GM12878 (cell line): ENCODE results near the gene SOX5. TPM values are rescaled to one million over a fixed set of nuclear protein-coding genes. Genes with fewer than 3 reads are reported as not detected.

ENCODE experiments used
- ATAC-seq: fragments of 200-7000 bp; cut with Tn5 transposase; 3 replicates; pipeline ENCODE4 v1.9.1; 2020; ENCODE audit warnings: mild to moderate bottlenecking, moderate library complexity
- BruUV-seq: library from RNA; stranded (reverse); fragments of 400-500 nt; replicated peaks from 2 replicates; lab custom pipeline; 2021; lab: Mats Ljungman, UMichigan
- CTCF ChIA-PET: fragments of 300-600 bp; sonication (Branson Sonifier 250); formaldehyde crosslinking; extraction: SDS; loops from one replicate; lab custom pipeline; 2021; ENCODE audit warnings: inconsistent platforms; lab: Yijun Ruan, JAX
- POLR2A ChIA-PET: fragments of 350-600 bp; formaldehyde crosslinking; extraction: SDS; loops from one replicate; lab custom pipeline; 2021; ENCODE audit warnings: inconsistent platforms; lab: Charles Lee
- RAD21 ChIA-PET: fragments of 300-600 bp; sonication (Branson Sonifier 250); formaldehyde crosslinking; loops from one replicate; lab custom pipeline; 2023; ENCODE audit warnings: antibody characterized with exemption; ENCODE audit not compliant: unreplicated experiment; lab: Charles Lee
- SMC1A ChIA-PET: fragments of 300-600 bp; sonication (Branson Sonifier 250); formaldehyde crosslinking; loops from one replicate; lab custom pipeline; 2023; ENCODE audit not compliant: unreplicated experiment, uncharacterized antibody; lab: Charles Lee
- DNase-seq: peaks from one replicate; pipeline ENCODE4 v3.0.0-alpha.2; 2011; ENCODE audit warnings: low read depth, low spot score
- FAIRE-seq: peaks from 3 replicates; lab custom pipeline; 2011; peaks lifted over from hg19 to GRCh38; lab: Jason Lieb, UNC
- H2AFZ ChIP-seq: 2 replicates; pipeline ENCODE4 v1.6.0; 2011; ENCODE audit warnings: low read depth, low read length, control low read depth; ENCODE audit not compliant: control insufficient read depth
- H3K27ac ChIP-seq: 2 replicates; pipeline ENCODE4 v1.5.1; 2011; ENCODE audit warnings: control low read depth; ENCODE audit not compliant: control insufficient read depth, insufficient read depth
- H3K27me3 ChIP-seq, 2 experiments: replicated peaks in 1 of 2; 2 replicates each; pipeline versions ENCODE4 v1.6.0 to v1.6.1; 2011; ENCODE audit warnings: low read length in 1 of 2; ENCODE audit not compliant: control insufficient read depth in 2 of 2, insufficient read depth in 2 of 2
- H3K36me3 ChIP-seq, 2 experiments: 2 replicates each; pipeline ENCODE4 v1.5.1; 2011; ENCODE audit warnings: low read length in 1 of 2; ENCODE audit not compliant: control insufficient read depth in 2 of 2, insufficient read depth in 2 of 2
- H3K4me1 ChIP-seq: 2 replicates; pipeline ENCODE4 v1.6.1; 2011; ENCODE audit warnings: mild to moderate bottlenecking, low read length, moderate library complexity, mixed read lengths; ENCODE audit not compliant: control insufficient read depth, insufficient read depth
- H3K4me2 ChIP-seq: 2 replicates; pipeline ENCODE4 v1.6.0; 2011; ENCODE audit warnings: control low read depth; ENCODE audit not compliant: control insufficient read depth, insufficient read depth
- H3K4me3 ChIP-seq: fragments of 200-600 bp; sonication (generic); 2 replicates; pipeline ENCODE4 v1.5.1; 2016
- H3K79me2 ChIP-seq: 2 replicates; pipeline ENCODE4 v1.6.0; 2011; ENCODE audit warnings: low read length; ENCODE audit not compliant: control insufficient read depth, insufficient read depth
- H3K9ac ChIP-seq: 2 replicates; pipeline ENCODE4 v1.8.0; 2011; ENCODE audit warnings: low read length, control low read depth, mixed read lengths; ENCODE audit not compliant: control insufficient read depth, insufficient read depth
- H3K9me3 ChIP-seq: replicated peaks from 3 replicates; pipeline ENCODE4 v1.5.1; 2011; ENCODE audit warnings: mild to moderate bottlenecking, low read length; ENCODE audit not compliant: control insufficient read depth, insufficient read depth
- H4K20me1 ChIP-seq: 2 replicates; pipeline ENCODE4 v1.6.0; 2011; ENCODE audit not compliant: control insufficient read depth, insufficient read depth
- ATF3 ChIP-seq: IDR thresholded peaks from 2 replicates; pipeline ENCODE4 v1.6.1; 2011; ENCODE audit warnings: low read depth, mild to moderate bottlenecking, low read length, moderate library complexity, borderline replicate concordance; ENCODE audit errors: extremely low read depth
- CHD2 ChIP-seq: IDR thresholded peaks from 2 replicates; pipeline ENCODE4 v1.6.1; 2011; ENCODE audit warnings: low read depth, low read length, improper control_type of control experiment, borderline replicate concordance
- CHD4 ChIP-seq: fragments of 200-600 bp; sonication (generic); IDR thresholded peaks from 2 replicates; pipeline ENCODE4 v1.6.1; 2016; ENCODE audit warnings: mild to moderate bottlenecking
- IKZF1 ChIP-seq: fragments of 450-650 bp; conservative IDR thresholded peaks from 2 replicates; pipeline ENCODE4 v1.6.1; 2017; ENCODE audit warnings: antibody characterized with exemption, mild to moderate bottlenecking
- JUND ChIP-seq: IDR thresholded peaks from 2 replicates; pipeline ENCODE4 v1.6.1; 2012; ENCODE audit warnings: low read depth, mild to moderate bottlenecking, low read length, improper control_type of control experiment, moderate library complexity
- POU2F2 ChIP-seq: IDR thresholded peaks from 3 replicates; pipeline ENCODE4 v1.6.1; 2011; ENCODE audit warnings: low read depth, mild to moderate bottlenecking, low read length, borderline replicate concordance
- RAD21 ChIP-seq: IDR thresholded peaks from 2 replicates; pipeline ENCODE4 v1.6.1; 2011; ENCODE audit warnings: mild to moderate bottlenecking, low read depth, low read length, moderate library complexity; ENCODE audit not compliant: insufficient read depth
- SMAD1 ChIP-seq: fragments of 450-650 bp; IDR thresholded peaks from 2 replicates; pipeline ENCODE4 v1.6.1; 2018; ENCODE audit warnings: mild to moderate bottlenecking, low read depth; ENCODE audit not compliant: partially characterized antibody
- SMAD5 ChIP-seq: IDR thresholded peaks from 2 replicates; pipeline ENCODE4 v1.6.1; 2016; ENCODE audit warnings: antibody characterized with exemption, low read depth
- SMARCA5 ChIP-seq: fragments of 450-650 bp; IDR thresholded peaks from 2 replicates; pipeline ENCODE4 v1.6.1; 2017; ENCODE audit warnings: mild to moderate bottlenecking
- SMC3 ChIP-seq: IDR thresholded peaks from 2 replicates; pipeline ENCODE4 v1.6.1; 2011; ENCODE audit warnings: low read length, improper control_type of control experiment, borderline replicate concordance
- USF2 ChIP-seq: IDR thresholded peaks from 2 replicates; pipeline ENCODE4 v1.6.1; 2011; ENCODE audit warnings: low read depth, low read length, improper control_type of control experiment, borderline replicate concordance
- ZNF207 ChIP-seq: fragments of 450-650 bp; IDR thresholded peaks from 2 replicates; pipeline ENCODE4 v1.6.1; 2014; ENCODE audit warnings: antibody characterized with exemption, mild to moderate bottlenecking, borderline replicate concordance
- ZNF592 ChIP-seq: fragments of 450-650 bp; IDR thresholded peaks from 2 replicates; pipeline ENCODE4 v1.6.1; 2017; ENCODE audit warnings: mild to moderate bottlenecking, moderate library complexity
- WGBS: methylation state at CpG from one replicate; pipeline ENCODE4 v1.1.6; 2016; ENCODE audit warnings: low lambda C conversion rate; ENCODE audit not compliant: insufficient replicate concordance, insufficient coverage; ENCODE audit errors: missing lambda C conversion rate; 5-methylcytosine and 5-hydroxymethylcytosine counted together
- in situ Hi-C: fragments of 300-500 bp; cut with MboI; formaldehyde crosslinking; loops from 9 replicates; pipeline ENCODE4 v1.14.3; 2018; ENCODE audit warnings: mixed read lengths
- intact Hi-C: fragments of 100-400 bp; cut with micrococcal nuclease; formaldehyde crosslinking; loops from one replicate; pipeline ENCODE4 v1.14.2; 2022; ENCODE audit not compliant: unreplicated experiment
- polyA plus RNA-seq, 11 experiments: library from polyadenylated mRNA; depleted of rRNA in 4 of 11; unstranded in 6 of 11; stranded (reverse) in 5 of 11; fragments of >200 nt; fragmentation: Nextera tagmentation in 4 of 11; fragmentation: Illumina TruSeq in 1 of 11; extraction: Ambion mirVana in 4 of 11; extraction: Trizol in 1 of 11; gene quantifications; 1 replicate in 1 of 11; 2 replicates in 10 of 11; pipeline versions ENCODE4 v1.2.1 to v1.2.3, GENCODE V29; 2011 to 2016; ENCODE audit warnings: inconsistent platforms in 2 of 11, missing spikeins in 2 of 11, low read depth in 1 of 11
- total RNA-seq, 4 experiments: library from RNA; depleted of rRNA in 3 of 4; stranded (reverse); fragments of >200 nt in 3 of 4; fragmentation: Illumina TruSeq in 1 of 4; extraction: Trizol in 1 of 4; gene quantifications; 2 replicates each; pipeline versions ENCODE4 v1.2.1 to v1.2.3, GENCODE V29; 2013 to 2021

The SOX5 gene
- total and polyA plus RNA-seq, 10 of the 15 experiments (the other 5 are each of a cell fraction or from before 2014, with no cell fraction given), result 0.08 to 1.0 (median 0.24) TPM

- BruUV-seq, result no TSS peak
- RAD21 ChIA-PET, result no interaction called here
- intact Hi-C loops, result no loop called here
- Histone ChIP-seq H3K9me3 (no peaks in the 10 kb centered on the region), H3K27ac (no peak overlapping the region), H3K4me1 (no peaks in the 10 kb centered on the region), H3K79me2 (no peaks in the 10 kb centered on the region), H2AFZ (no peak overlapping the region), H3K9ac (no peak overlapping the region), H3K36me3 (no peaks in the 10 kb centered on the region), H4K20me1 (no peaks in the 10 kb centered on the region), H3K27me3 (no peaks in the 10 kb centered on the region), H3K4me2 (no peak overlapping the region), H3K4me3 (no peak overlapping the region)
- SMC1A ChIA-PET, result no interaction called here
- TF ChIP-seq IKZF1 (no peak), SMAD5 (no peak), ATF3 (no peak), RAD21 (no peak), SMARCA5 (no peak), CHD4 (no peak), JUND (no peak), ZNF592 (no peak), SMAD1 (no peak), SMC3 (no peak), USF2 (no peak), ZNF207 (no peak), POU2F2 (no peak), CHD2 (no peak)
- 13% methylated on average over 2 of the region's 2 CpGs for WGBS
- DNase-seq (no peak), ATAC-seq (no peak), FAIRE-seq (no peak)
- in situ Hi-C loops, result no loop called here
- CTCF ChIA-PET, result no interaction called here
- POLR2A ChIA-PET, result no interaction called here
Measured at GRCh38 chr12:23504043-23504442, 445.4 kb downstream of the SOX5 start.
